NCI-H526 (cell line): ENCODE results near the gene LIPC.

Experiments
- DNase-seq, 2 experiments: peaks; one replicate each; lab custom pipeline; 2025; lab: John Stamatoyannopoulos, UW

LIPC gene

GRCh38 chr15:58517682-58518525, 86.1 kb downstream of the LIPC start:
- DNase-seq: no peak

- no peak for DNase-seq
These were observed 86.8 kb downstream of the LIPC start for GRCh38 chr15:58518626-58519025.

- DNase-seq: no peak
These were observed 87.7 kb downstream of the LIPC start for GRCh38 chr15:58519516-58519915.

GRCh38 chr15:58520464-58520863, 88.7 kb downstream of the LIPC start:
- DNase-seq: no peak

GRCh38 chr15:58520936-58521292, 89.1 kb downstream of the LIPC start:
- DNase-seq: no peak

GRCh38 chr15:58521293-58521991, 89.7 kb downstream of the LIPC start:
- DNase-seq: no peak

GRCh38 chr15:58522391-58522790, 90.6 kb downstream of the LIPC start:
- DNase-seq: no peak

- no peak for DNase-seq
These were observed 91.1 kb downstream of the LIPC start for GRCh38 chr15:58522865-58523264.

GRCh38 chr15:58523634-58524033, 91.8 kb downstream of the LIPC start:
- DNase-seq: no peak

- DNase-seq: no peak
These were observed 92.5 kb downstream of the LIPC start for GRCh38 chr15:58524247-58524646.

GRCh38 chr15:58525991-58526421, 94.2 kb downstream of the LIPC start:
- no peak for DNase-seq

- no peak for DNase-seq
These were observed 94.9 kb downstream of the LIPC start for GRCh38 chr15:58526647-58527192.

- no peak for DNase-seq
These were observed 95.9 kb downstream of the LIPC start for GRCh38 chr15:58527573-58528187.

- DNase-seq: no peak
These were observed 96.5 kb downstream of the LIPC start for GRCh38 chr15:58528188-58528870.

- DNase-seq: no peak
These were observed 97.2 kb downstream of the LIPC start for GRCh38 chr15:58529041-58529440.

GRCh38 chr15:58530056-58530590, 98.3 kb downstream of the LIPC start:
- DNase-seq: no peak

GRCh38 chr15:58532126-58532525, 100.3 kb downstream of the LIPC start:
- no peak for DNase-seq

- no peak for DNase-seq
These were observed 102.8 kb downstream of the LIPC start for GRCh38 chr15:58534556-58534955.

GRCh38 chr15:58535337-58535736, 103.5 kb downstream of the LIPC start:
- DNase-seq: no peak

GRCh38 chr15:58535894-58536293, 104.1 kb downstream of the LIPC start:
- DNase-seq: no peak

- DNase-seq: no peak
These were observed 104.6 kb downstream of the LIPC start for GRCh38 chr15:58536414-58536813.

- DNase-seq: no peak
These were observed 105.2 kb downstream of the LIPC start for GRCh38 chr15:58537033-58537432.
